ENCODE results near the gene KRTAP10-9.

KRTAP10-9 gene

GRCh38 chr21:44664691-44665090, 37.8 kb downstream of the KRTAP10-9 start (continued):
- TF ChIP-seq PATZ1 (tag by site-specific recombination; IDR thresholded peaks at IDR 0.05): no peak
- no peak for TF ChIP-seq ZBTB49 (tag by site-specific recombination; IDR thresholded peaks at IDR 0.05; ENCODE audit: low read depth)
- TF ChIP-seq KLF8 (tag by site-specific recombination; IDR thresholded peaks at IDR 0.05): no peak

- H3K4me1 ChIP-seq (ENCODE audit: control insufficient read depth, insufficient read depth, low read length): no peaks in the 10 kb centered on the region
- H3K36me3 ChIP-seq (ENCODE audit: control insufficient read depth in 2 of 2, insufficient read depth in 1 of 2, low read length in 2 of 2): no peaks in the 10 kb centered on the region
- H3K9me3 ChIP-seq (ENCODE audit: control insufficient read depth, insufficient read depth, low read depth, low read length): no peaks in the 10 kb centered on the region; the same call in 1 of the 2 replicates
- ChIA-PET POLR2A (no interaction called here), CTCF (no interaction called here)
- no peak within 1 kb of the TSS for H3K27ac ChIP-seq (ENCODE audit: extremely low read depth, low read depth, low read length)
- H3K4me3 ChIP-seq (ENCODE audit: low read depth, low read length): no peak within 1 kb of the TSS
- no peak for TF ChIP-seq ZNF707 (tag by site-specific recombination; IDR thresholded peaks at IDR 0.05)
- no peak for TF ChIP-seq ZNF621 (tag by site-specific recombination; IDR thresholded peaks at IDR 0.05)
- no peak for TF ChIP-seq PRDM2 (tag by site-specific recombination; IDR thresholded peaks at IDR 0.05; ENCODE audit: borderline replicate concordance)
- TF ChIP-seq ZBTB17 (tag by site-specific recombination; IDR thresholded peaks at IDR 0.05): no peak
- no peak for TF ChIP-seq PBX3 (CRISPR knock-in tag; IDR thresholded peaks at IDR 0.05)
- no peak for TF ChIP-seq ZNF10 (tag by site-specific recombination; IDR thresholded peaks at IDR 0.05)
- TF ChIP-seq ZNF324 (tag by site-specific recombination; IDR thresholded peaks at IDR 0.05): no peak
- TF ChIP-seq ZNF239 (tag by site-specific recombination; IDR thresholded peaks at IDR 0.05): no peak
- no peak for TF ChIP-seq ZBTB44 (tag by site-specific recombination; IDR thresholded peaks at IDR 0.05)
- TF ChIP-seq ZNF645 (tag by site-specific recombination; IDR thresholded peaks at IDR 0.05): no peak
- TF ChIP-seq ZSCAN23 (tag by site-specific recombination; IDR thresholded peaks at IDR 0.05): no peak
- no peak for TF ChIP-seq KLF8 (tag by site-specific recombination; IDR thresholded peaks at IDR 0.05)
- TF ChIP-seq ZNF664 (tag by site-specific recombination; IDR thresholded peaks at IDR 0.05): no peak
- TF ChIP-seq ZNF341 (tag by site-specific recombination; IDR thresholded peaks at IDR 0.05; ENCODE audit: low read depth): no peak
- no peak for TF ChIP-seq AEBP2 (tag by site-specific recombination; IDR thresholded peaks at IDR 0.05; ENCODE audit: borderline replicate concordance)
- TF ChIP-seq SALL2 (tag by site-specific recombination; IDR thresholded peaks at IDR 0.05; ENCODE audit: borderline replicate concordance): no peak
Observed at GRCh38 chr21:44666401-44667320, 39.8 kb downstream of the KRTAP10-9 start, which contains the start of gene KRTAP12-2. Gene KRTAP12-2, minus strand, starts transcription at chr21:44666927. Its CDS starts 41 bp downstream, at chr21:44666886.

Measured in HEK293 (cell line).